Muscle layer of duodenum (tissue), 2 donors: Measurements from ENCODE around the gene BCKDHA.

Experiments
- H3K27ac ChIP-seq: one replicate; pipeline ENCODE4 v1.7.0; 2013; ENCODE audit warnings: mild to moderate bottlenecking, low read length
- H3K27me3 ChIP-seq: one replicate; pipeline ENCODE4 v1.7.0; 2013; ENCODE audit warnings: low read depth, mild to moderate bottlenecking, control low read depth, low read length
- H3K36me3 ChIP-seq, 2 donors: one replicate each; pipeline ENCODE4 v1.7.0; 2013; ENCODE audit warnings: low read length in 2 of 2, control low read depth in 1 of 2, mild to moderate bottlenecking in 1 of 2; ENCODE audit not compliant: insufficient read depth in 2 of 2, control insufficient read depth in 1 of 2
- H3K4me1 ChIP-seq, 2 donors: one replicate each; pipeline ENCODE4 v1.7.0; 2013; ENCODE audit warnings: low read length in 2 of 2, mild to moderate bottlenecking in 2 of 2, control low read depth in 1 of 2, moderate library complexity in 1 of 2; ENCODE audit not compliant: insufficient read depth in 2 of 2, control insufficient read depth in 1 of 2
- H3K4me3 ChIP-seq, 2 donors: one replicate each; pipeline ENCODE4 v1.7.0; 2013; ENCODE audit warnings: low read length in 2 of 2, low read depth in 1 of 2, mild to moderate bottlenecking in 1 of 2
- H3K9me3 ChIP-seq, 2 donors: one replicate each; pipeline ENCODE4 v1.7.0; 2013; ENCODE audit warnings: low read length in 2 of 2, control low read depth in 1 of 2, mild to moderate bottlenecking in 1 of 2; ENCODE audit not compliant: control insufficient read depth in 1 of 2
- donor health status: healthy.

Gene BCKDHA

DNA sequence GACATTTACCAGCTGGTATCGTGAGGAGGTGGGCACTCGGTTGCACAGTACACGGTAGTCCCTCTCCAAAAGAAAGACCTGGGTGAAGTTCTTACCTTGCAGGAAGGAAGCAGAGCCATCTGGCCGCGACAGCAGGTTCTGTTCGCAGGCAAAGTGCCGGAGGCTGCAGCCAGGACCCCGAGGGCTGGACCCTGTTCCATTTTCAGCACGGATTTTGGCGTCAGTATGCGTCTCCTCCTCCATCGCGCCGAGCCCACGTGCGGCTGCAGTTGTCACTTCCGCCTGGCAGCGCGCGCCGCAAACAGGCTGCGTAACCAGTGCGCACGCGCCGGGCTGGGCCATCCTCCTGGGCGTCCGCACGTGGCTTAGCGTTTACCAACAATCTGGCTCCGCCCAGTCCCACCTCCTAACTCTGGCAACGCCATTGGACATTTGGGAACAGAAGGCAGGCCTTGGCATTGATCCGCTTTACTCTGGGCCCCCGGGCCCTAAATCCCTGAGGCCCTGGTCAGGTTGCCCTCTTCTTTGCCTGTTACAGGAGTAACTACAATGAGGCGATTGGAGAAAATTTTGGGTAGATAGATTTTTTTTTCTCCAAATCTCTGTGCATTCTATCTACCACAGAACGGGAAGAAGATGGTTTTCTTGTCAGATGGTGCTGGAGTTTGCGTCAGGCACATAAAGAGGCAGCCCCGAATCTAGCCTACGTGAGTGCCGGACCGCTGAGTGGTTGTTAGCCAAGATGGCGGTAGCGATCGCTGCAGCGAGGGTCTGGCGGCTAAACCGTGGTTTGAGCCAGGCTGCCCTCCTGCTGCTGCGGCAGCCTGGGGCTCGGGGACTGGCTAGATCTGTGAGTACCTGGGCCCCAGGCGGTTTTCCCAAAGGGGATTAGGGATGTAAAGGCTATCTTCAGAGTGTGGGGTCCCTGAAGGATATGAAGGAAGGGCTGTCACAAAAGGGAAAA lies at the start of gene BCKDHA, which contains the start of gene EXOSC5:
Gene BCKDHA, plus strand, starts transcription at position 733 of the 964 bp plus-strand sequence. Its CDS starts 10 bp downstream, at position 743.
Gene EXOSC5, minus strand, starts transcription at position 274 of the 964 bp plus-strand sequence. Its CDS starts 31 bp downstream, at position 243.
- no peaks in the 10 kb centered on the region for H3K9me3 ChIP-seq
- H3K27me3 ChIP-seq: no peaks in the 10 kb centered on the region
- H3K36me3 ChIP-seq: peaks cover 0 to 10% of the 10 kb centered on the region in 2 donors
- H3K27ac ChIP-seq: peak within 1 kb of the TSS; percentile 98
- H3K4me3 ChIP-seq: peak within 1 kb of the TSS; percentile 99 to 100
- peaks cover 11 to 26% of the 10 kb centered on the region in 2 donors for H3K4me1 ChIP-seq

DNA sequence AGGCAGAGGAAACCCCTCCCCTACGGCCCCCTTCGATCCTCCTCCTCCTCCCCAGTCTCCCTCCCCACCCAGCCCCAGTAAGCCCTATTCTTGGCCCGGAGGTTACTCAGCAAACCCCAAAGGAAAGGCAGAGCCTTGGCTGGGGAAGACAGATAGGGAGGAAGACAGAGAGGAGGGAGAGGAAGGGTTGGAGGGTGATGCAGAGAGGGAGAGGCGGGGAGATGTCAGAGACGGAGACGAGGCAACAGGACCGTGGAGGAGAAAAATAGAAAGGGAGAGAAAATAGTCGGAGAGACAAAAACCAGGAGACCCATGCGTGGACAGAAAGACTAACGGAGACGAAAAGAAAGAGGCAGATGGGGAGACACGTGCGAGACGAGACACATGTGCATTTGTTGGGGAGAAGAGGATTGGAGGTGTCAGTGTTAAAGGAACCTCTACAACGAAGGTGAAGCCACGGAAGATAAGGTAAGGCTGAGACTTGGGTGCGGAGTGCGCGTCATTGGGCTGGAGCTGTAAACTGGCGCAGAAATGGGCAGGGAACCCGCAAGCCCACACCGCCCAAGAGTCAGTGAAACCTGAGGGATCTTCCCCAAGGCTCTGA lies 46.8 kb upstream of the BCKDHA start:
- Histone ChIP-seq H3K36me3 (peaks cover 0 to 15% of the 10 kb centered on the region in 2 donors), H3K27me3 (no peaks in the 10 kb centered on the region), H3K4me1 (peaks cover 0 to 29% of the 10 kb centered on the region in 2 donors), H3K27ac (peak overlapping the region; percentile 31), H3K4me3 (peak overlapping the region; percentile 83 to 95), H3K9me3 (no peaks in the 10 kb centered on the region)

DNA sequence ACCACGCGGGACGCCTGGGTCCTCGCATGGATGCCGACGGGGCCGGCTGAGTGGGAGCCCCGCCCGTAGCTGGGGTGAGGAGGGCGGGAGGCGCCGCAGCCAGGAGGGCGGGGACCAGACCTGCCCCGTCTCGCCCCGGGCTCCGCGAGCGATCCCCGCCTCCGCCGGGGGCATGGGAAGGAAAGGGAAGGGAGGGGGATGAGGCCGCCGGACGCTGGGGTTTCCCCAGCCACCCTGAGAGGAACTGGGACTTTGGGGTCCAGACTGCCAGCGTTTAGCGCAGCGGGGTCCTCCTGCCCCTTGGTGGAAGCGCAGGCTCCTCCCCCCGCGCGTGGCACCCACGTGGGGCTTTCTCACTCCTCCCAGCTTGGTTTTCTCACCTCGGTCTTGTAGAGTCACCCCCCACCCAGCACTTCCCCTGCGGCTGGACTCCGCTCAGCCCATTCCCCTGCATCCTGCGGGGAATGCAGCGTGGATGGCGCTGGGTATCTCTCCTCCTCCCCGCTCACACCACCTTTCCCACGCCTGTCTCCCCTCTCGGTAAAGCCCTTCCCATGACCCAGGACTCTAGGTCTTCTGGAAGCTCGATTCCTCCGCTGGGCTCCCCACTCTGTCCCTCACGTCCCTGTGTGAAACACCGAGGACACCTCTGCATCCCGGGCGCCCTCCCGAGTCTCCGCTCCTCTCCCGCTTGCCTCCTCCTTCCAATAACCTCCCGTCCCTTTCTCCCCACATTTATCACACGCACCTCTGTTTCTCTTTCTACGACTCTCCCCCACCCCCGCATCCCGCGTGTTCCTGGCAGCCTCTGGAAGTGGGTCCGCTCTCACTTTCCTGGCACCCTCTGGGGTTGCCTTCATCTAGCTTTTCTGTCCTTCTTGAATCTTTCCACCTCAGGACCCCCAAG lies 46.0 kb upstream of the BCKDHA start:
- peaks cover 0 to 31% of the 10 kb centered on the region in 2 donors for H3K4me1 ChIP-seq
- H3K27ac ChIP-seq: peak overlapping the region; percentile 56
- peak overlapping the region; percentile 83 to 95 for H3K4me3 ChIP-seq
- H3K9me3 ChIP-seq: no peaks in the 10 kb centered on the region
- H3K27me3 ChIP-seq: no peaks in the 10 kb centered on the region
- peaks cover 0 to 8% of the 10 kb centered on the region in 2 donors for H3K36me3 ChIP-seq

DNA sequence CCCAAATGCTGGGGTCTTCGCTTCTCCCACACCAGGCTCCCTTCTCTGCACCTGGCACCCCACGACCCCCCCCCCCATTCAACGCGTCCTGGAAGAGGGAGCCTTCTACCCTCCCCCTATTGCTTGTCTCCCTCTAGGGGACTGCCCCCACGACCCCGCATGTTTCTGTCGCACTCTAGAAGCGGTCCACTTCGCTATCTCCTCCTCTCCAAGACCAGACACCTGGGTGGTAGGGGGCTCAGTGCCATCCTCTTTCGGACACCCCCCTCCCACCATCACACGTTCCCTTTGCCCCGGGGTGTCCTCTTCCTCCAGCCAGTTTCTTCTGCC lies 45.4 kb upstream of the BCKDHA start:
- H3K4me3 ChIP-seq: peak overlapping the region; percentile 83 to 95
- H3K4me1 ChIP-seq: peaks cover 0 to 31% of the 10 kb centered on the region in 2 donors
- no peaks in the 10 kb centered on the region for H3K27me3 ChIP-seq
- peaks cover 0 to 8% of the 10 kb centered on the region in 2 donors for H3K36me3 ChIP-seq
- no peak overlapping the region for H3K27ac ChIP-seq
- H3K9me3 ChIP-seq: no peaks in the 10 kb centered on the region

DNA sequence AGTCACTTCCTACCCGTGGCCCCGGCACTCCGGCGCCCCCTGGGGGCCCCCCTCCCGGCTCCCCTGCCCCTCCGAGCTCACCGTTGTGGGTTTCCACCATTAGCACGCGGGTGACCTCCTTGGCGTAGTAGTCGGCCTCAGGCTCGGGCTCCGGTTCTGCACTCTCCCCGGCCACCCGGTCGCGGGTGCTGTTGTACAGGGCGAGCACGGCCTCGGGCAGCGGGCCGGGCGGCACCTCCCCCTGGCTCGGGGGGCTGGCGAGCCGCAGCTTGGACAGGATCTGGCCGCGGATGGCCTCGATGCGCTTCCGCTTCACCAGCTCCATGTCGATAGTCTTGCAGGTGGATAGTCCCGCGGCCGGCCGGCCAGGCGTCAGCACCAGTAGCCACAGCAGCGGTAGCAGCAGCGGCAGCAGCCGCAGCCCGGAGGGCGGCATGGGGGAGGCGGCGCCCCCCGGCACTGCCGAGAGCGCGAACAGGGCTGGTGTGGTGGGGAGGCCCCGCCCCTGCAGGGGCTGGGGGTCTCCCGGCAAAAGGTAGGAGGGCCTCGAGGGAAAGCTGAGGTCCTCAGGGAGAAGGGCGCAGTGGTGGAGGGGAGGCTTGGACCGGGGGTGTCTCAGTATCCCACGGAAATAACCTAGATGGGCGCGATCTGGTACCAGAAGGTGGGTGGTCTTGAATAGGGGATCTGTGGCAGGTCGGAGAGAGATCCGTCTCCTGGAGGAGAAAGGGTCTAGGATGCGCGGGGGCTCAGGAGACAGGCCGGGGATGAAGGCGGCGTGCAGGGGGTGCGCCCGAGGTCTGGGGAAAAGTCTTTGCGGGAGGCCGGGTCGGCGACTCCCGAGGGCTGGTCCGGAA lies 44.8 kb upstream of the BCKDHA start:
- peak overlapping the region; percentile 23 for H3K27ac ChIP-seq
- H3K27me3 ChIP-seq: no peaks in the 10 kb centered on the region
- H3K4me1 ChIP-seq: peaks cover 0 to 31% of the 10 kb centered on the region in 2 donors
- no peaks in the 10 kb centered on the region for H3K9me3 ChIP-seq
- H3K36me3 ChIP-seq: peaks cover 0 to 4% of the 10 kb centered on the region in 2 donors
- peak overlapping the region; percentile 83 to 95 for H3K4me3 ChIP-seq

DNA sequence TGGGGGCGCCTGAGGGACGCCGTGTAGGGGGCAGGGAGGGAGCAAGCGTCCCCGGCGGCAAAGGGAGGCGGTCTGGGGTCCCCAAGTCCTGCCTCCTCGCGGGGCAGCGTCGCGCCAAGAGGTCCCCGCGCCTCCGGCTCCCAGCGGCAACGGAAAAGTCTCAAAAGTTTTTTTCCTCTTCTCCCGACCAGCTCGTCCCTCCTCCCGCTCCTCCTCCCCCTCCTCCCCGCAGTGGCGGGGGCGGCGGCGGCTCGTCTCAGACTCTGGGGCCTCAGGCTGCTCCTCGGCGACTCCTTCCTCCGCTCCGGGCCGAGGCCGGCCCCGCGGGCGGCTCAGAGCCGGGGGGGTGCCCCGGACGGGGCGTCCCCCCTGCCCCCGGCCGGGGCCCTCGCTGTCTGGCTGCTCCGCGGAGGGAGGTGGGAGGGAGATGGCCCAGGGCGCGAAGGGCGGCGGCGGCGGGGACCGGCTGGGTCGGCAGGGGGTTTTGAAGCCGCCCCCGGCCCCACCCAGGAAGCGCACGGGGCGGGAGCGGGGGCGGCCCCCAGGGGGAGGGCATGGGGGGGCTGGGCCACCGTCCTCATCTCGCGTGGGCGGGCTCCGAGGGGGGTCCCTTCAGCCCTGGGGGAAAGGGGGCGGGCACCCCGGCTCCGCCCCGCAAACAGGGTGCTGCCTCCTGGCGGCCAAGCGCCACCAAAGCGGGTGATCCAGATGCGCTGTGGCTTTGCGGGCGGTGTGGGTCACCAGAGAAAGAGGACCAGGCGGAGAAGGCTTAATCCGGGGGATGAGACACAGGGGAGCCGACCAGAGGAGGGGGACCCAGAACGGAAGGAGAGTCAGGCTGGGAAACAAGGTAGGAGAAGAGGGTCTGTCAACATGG lies 43.9 kb upstream of the BCKDHA start, which contains the start of gene TGFB1:
Gene TGFB1, minus strand, starts transcription at position 457 of the 877 bp plus-strand sequence. CDS start 878 bp downstream, outside the sequence.
- H3K4me1 ChIP-seq: peaks cover 0 to 28% of the 10 kb centered on the region in 2 donors
- no peaks in the 10 kb centered on the region for H3K27me3 ChIP-seq
- H3K4me3 ChIP-seq: peak within 1 kb of the TSS; percentile 83 to 95
- no peaks in the 10 kb centered on the region for H3K9me3 ChIP-seq
- no peaks in the 10 kb centered on the region for H3K36me3 ChIP-seq
- peak within 1 kb of the TSS; percentile 23 for H3K27ac ChIP-seq

DNA sequence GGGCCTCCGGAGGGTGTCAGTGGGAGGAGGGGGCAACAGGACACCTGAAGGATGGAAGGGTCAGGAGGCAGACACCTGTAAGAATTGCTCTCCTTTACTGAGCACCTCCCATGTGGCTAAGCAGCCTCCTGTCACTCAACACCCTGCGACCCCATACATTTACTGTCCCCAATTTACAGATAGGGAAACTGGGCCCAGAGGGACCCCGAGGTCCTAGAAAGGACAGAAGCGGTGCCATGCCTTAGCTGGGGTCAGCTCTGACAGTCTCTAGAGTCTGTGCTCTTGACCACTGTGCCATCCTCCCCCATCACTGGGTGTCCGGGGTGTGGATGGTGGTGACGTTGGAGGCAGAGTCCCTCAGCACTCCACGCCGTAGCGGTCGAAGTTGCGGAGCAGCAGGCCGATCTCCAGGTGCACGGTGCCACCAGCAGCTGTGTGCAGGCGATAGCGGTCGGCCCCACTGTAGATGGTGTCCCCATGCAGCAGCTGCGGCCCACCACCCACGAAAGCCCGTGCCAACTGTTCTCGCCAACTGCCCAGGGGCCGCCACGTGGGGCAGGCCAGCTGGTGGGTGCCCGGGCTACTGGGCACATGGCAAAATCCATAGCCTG lies 43.2 kb upstream of the BCKDHA start:
- Histone ChIP-seq H3K4me1 (peaks cover 0 to 28% of the 10 kb centered on the region in 2 donors), H3K4me3 (peak overlapping the region; percentile 39 to 95), H3K36me3 (no peaks in the 10 kb centered on the region), H3K9me3 (no peaks in the 10 kb centered on the region), H3K27ac (no peak overlapping the region), H3K27me3 (no peaks in the 10 kb centered on the region)

DNA sequence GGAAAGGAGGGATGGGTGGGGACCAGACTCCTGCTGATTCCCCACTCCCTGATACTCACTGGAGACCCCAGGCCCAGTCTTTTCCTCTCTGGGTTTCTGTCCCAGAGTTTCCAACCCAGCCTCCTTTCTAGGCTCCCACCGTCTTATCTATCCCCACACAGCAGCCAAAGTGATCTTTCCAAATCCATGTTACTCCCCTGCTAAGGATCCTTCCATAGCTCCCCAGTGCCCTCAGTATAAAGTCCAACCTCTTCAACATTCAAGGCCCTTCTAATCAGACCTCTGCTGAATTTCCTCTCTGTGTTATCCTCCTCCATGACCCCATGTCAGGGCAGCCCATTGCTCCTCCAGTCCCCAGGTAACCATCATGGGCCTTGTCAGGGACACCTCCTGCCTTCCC lies 42.6 kb upstream of the BCKDHA start:
- Histone ChIP-seq H3K27me3 (no peaks in the 10 kb centered on the region), H3K4me1 (peaks cover 0 to 25% of the 10 kb centered on the region in 2 donors), H3K36me3 (no peaks in the 10 kb centered on the region), H3K9me3 (no peaks in the 10 kb centered on the region), H3K27ac (no peak overlapping the region), H3K4me3 (no peak overlapping the region)

DNA sequence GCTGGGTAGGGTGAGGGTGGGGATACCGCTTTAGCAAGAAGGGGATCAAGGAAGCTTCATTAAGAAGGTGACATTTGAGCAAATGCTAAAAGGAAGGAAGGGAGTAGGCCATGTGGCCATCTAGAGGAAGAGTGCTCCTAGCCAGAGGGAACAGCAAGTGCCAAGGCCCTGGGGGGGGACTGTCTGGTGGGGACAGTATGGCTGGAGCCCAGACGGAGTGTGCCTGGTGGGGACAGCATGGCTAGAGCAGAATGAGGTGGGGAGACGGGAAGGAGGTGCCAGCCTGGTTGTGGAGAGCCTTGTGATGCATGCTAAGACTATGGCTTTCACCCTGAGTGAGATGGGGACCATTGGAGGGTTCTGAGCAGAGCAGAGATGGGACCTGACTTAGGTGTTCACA lies 41.8 kb upstream of the BCKDHA start:
- no peak overlapping the region for H3K4me3 ChIP-seq
- H3K36me3 ChIP-seq: no peaks in the 10 kb centered on the region
- H3K27me3 ChIP-seq: no peaks in the 10 kb centered on the region
- H3K9me3 ChIP-seq: no peaks in the 10 kb centered on the region
- H3K4me1 ChIP-seq: peaks cover 0 to 19% of the 10 kb centered on the region in 2 donors
- no peak overlapping the region for H3K27ac ChIP-seq
